ENCODE results near the gene NRG3. TPM values are rescaled to one million over a fixed set of nuclear protein-coding genes. Genes with fewer than 3 reads are reported as not detected.

The NRG3 gene
- total RNA-seq, 2 donors from 2014 or later: 0.97 TPM; not detected in 1

DNA sequence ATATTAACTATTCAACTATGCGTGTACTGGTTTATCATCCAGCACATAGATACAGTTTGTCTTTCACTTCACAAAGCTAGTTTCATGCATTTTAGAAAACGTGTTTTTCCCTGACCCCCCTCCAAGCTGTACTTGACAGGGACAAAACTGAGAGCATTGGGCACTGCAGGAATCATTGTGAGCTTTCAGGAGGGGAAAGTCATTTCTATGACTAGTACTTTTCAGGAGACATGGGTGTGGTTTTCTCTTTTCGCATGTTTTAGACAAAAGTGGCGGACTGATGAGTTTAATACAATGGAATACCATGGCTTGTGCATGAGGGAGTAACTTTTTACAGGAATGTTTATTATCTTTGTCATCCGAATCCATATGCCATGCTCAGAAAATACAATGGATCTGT lies 42.7 kb downstream of the NRG3 start:
- H3K36me3 ChIP-seq: no peaks in the 10 kb centered on the region
- TF ChIP-seq POLR2A (IDR thresholded peaks at IDR 0.05): no peak
- no peak for TF ChIP-seq POLR2AphosphoS5 (IDR thresholded peaks at IDR 0.05)
- TF ChIP-seq CTCF (IDR thresholded peaks at IDR 0.05): no peak
- intact Hi-C loops (cut with DNase I): no loop called here
- no peak overlapping the region for H3K27ac ChIP-seq
- 60% methylated on average over 5 of the region's 5 CpGs for WGBS
- H3K4me1 ChIP-seq (replicated peaks): no peaks in the 10 kb centered on the region
- DNase-seq (ENCODE audit: low spot score): no peak
- H3K4me3 ChIP-seq: no peak overlapping the region
- no peaks in the 10 kb centered on the region for H3K27me3 ChIP-seq (replicated peaks; ENCODE audit: insufficient read depth)
- no peaks in the 10 kb centered on the region for H3K9me3 ChIP-seq

DNA sequence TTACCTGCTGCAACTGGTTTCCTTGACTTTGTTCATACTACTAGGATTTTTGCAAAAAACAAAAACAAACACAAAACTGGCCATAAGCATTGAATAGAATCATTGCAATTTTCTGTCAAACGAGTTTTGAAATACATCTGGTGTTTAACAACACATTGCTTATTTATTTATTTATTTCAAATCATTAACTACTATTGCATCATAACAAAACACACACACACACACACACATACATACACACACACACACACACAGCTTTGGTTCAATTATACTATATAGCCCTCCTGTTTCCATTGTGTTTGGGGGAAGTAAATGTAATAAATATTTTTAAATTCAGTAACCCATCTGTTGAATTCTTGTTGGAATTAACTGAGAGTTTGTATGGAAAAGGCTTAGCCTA lies 43.8 kb downstream of the NRG3 start:
- WGBS: 68% methylated on average over 1 of the region's 1 CpG
- no peaks in the 10 kb centered on the region for H3K9me3 ChIP-seq
- no peak overlapping the region for H3K27ac ChIP-seq
- no peaks in the 10 kb centered on the region for H3K36me3 ChIP-seq
- TF ChIP-seq POLR2AphosphoS5 (IDR thresholded peaks at IDR 0.05) (no peak), POLR2A (IDR thresholded peaks at IDR 0.05) (no peak), CTCF (IDR thresholded peaks at IDR 0.05) (no peak)
- no peak overlapping the region for H3K4me3 ChIP-seq
- DNase-seq (ENCODE audit: low spot score): no peak
- intact Hi-C loops (cut with DNase I): no loop called here
- H3K4me1 ChIP-seq (replicated peaks): no peaks in the 10 kb centered on the region
- no peaks in the 10 kb centered on the region for H3K27me3 ChIP-seq (replicated peaks; ENCODE audit: insufficient read depth)

DNA sequence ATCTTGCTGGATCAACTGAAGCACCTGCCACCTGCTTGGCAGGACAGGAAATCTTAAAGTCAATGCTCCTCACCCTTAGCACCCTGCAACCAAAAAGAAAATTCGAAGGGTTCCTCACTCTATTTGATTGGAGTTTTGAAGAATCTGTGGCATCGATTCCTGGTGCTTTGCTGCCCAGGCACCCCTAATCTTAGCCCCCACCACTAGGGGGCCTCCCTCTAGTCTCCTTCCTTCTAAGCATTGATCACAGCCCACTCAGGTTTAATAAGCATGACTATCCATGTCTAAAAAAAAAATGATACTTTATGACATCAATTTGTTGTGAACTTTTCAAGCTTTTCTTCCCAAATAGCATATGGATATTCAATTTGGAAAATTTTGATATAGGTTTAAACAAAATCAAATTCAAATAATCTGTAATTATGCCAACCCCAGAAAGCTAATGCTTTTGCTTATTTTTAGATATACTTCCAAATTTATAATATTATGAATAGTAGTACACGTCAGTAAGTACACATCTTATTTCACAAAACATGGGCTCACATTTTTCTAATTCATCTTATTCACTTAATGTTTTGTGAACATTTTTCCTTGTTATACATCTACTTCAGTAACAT lies 45.3 kb downstream of the NRG3 start:
- H3K4me3 ChIP-seq: no peak overlapping the region
- H3K27me3 ChIP-seq (replicated peaks; ENCODE audit: insufficient read depth): no peaks in the 10 kb centered on the region
- no peak for DNase-seq (ENCODE audit: low spot score)
- H3K36me3 ChIP-seq: no peaks in the 10 kb centered on the region
- H3K4me1 ChIP-seq (replicated peaks): no peaks in the 10 kb centered on the region
- H3K27ac ChIP-seq: no peak overlapping the region
- no peak for TF ChIP-seq POLR2A (IDR thresholded peaks at IDR 0.05)
- no peak for TF ChIP-seq POLR2AphosphoS5 (IDR thresholded peaks at IDR 0.05)
- no peak for TF ChIP-seq CTCF (IDR thresholded peaks at IDR 0.05)
- no peaks in the 10 kb centered on the region for H3K9me3 ChIP-seq
- WGBS: 76% methylated on average over 3 of the region's 3 CpGs
- intact Hi-C loops (cut with DNase I): no loop called here

DNA sequence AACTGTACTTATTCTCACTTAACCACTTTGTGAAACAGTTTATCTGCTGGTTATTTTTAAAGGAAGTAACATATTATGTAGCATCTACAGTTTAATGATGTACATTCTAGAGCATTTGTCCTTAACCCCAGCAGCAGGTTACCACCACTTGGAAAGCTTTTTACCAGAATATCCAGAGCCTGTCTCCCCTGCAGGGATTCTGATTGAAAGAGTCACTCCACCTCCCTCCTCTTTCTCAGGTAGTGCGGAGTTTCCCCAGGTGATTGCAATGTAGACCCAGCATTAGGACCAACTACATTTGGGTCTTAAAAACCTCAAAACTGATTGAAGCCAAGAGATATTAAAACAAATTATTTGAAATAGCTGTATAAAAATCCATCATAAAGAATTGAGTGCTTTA lies 53.1 kb downstream of the NRG3 start:
- Histone ChIP-seq H3K27me3 (replicated peaks; ENCODE audit: insufficient read depth) (no peaks in the 10 kb centered on the region), H3K4me1 (replicated peaks) (no peaks in the 10 kb centered on the region), H3K9me3 (no peaks in the 10 kb centered on the region), H3K4me3 (no peak overlapping the region), H3K36me3 (no peaks in the 10 kb centered on the region), H3K27ac (no peak overlapping the region)
- intact Hi-C loops (cut with DNase I): no loop called here
- no peak for DNase-seq (ENCODE audit: low spot score)
- WGBS: 100% methylated on average over 1 of the region's 1 CpG
- TF ChIP-seq CTCF (IDR thresholded peaks at IDR 0.05): no peak
- TF ChIP-seq POLR2AphosphoS5 (IDR thresholded peaks at IDR 0.05): no peak
- no peak for TF ChIP-seq POLR2A (IDR thresholded peaks at IDR 0.05)

- H3K9me3 ChIP-seq: no peaks in the 10 kb centered on the region
- no peaks in the 10 kb centered on the region for H3K27me3 ChIP-seq (replicated peaks; ENCODE audit: insufficient read depth)
- no peak overlapping the region for H3K4me3 ChIP-seq
- no peak overlapping the region for H3K27ac ChIP-seq
- intact Hi-C loops (cut with DNase I): no loop called here
- no peaks in the 10 kb centered on the region for H3K36me3 ChIP-seq
- no peaks in the 10 kb centered on the region for H3K4me1 ChIP-seq (replicated peaks)
- 69% methylated on average over 2 of the region's 2 CpGs for WGBS
- DNase-seq (ENCODE audit: low spot score): no peak
- TF ChIP-seq POLR2A (IDR thresholded peaks at IDR 0.05) (no peak), CTCF (IDR thresholded peaks at IDR 0.05) (no peak), POLR2AphosphoS5 (IDR thresholded peaks at IDR 0.05) (no peak)
Measured at GRCh38 chr10:81943583-81943982, 68.6 kb downstream of the NRG3 start.

All from prostate gland (tissue), 2 donors.